HG02610 (cell line): ENCODE measurements around the gene COL4A2.

Source experiments
- ATAC-seq: cut with Tn5 transposase; IDR thresholded peaks from one replicate; pipeline ENCODE4 v1.9.1; 2021; ENCODE audit warnings: mild to moderate bottlenecking, moderate library complexity; ENCODE audit not compliant: unreplicated experiment

The COL4A2 gene

DNA sequence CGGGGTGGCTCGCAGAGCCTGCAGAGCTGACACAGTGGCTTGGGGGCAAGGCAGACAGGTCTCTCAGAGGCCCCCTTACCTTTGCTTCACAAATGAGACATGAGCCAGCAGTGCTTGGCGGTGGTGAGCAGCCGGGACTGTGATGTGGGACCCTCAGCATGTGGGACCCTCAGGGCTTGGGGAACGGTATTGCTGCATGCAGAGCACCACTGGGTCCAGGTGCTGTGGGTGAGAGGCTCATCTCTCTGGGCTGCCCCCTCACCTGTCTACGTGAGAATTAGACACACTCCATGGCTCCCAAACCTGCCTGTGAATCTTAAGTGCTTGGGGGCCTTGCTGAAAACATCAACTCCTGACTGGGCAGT lies 106.6 kb downstream of the COL4A2 start:
- ATAC-seq: no peak

DNA sequence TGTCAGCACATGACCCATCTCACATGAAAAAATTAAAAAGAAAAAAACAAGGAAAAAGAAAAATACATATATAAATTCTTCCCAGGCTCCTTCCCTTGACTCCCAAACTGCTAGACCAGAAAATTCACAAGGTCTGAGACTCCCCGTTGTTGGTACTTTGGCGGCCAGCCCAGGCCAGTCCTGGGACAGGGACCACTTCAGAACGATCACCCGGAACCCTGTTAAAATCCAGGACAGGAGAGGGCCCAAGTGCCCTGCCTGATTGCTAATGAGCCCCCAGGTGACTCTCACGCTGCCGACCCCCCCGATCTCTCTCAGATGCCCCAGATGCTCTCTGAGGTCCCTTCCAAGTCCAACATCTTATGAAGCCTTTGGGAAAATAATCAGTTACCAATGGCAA lies 107.2 kb downstream of the COL4A2 start:
- no peak for ATAC-seq

- no peak for ATAC-seq
Observed at GRCh38 chr13:110414931-110415330, 107.8 kb downstream of the COL4A2 start.

DNA sequence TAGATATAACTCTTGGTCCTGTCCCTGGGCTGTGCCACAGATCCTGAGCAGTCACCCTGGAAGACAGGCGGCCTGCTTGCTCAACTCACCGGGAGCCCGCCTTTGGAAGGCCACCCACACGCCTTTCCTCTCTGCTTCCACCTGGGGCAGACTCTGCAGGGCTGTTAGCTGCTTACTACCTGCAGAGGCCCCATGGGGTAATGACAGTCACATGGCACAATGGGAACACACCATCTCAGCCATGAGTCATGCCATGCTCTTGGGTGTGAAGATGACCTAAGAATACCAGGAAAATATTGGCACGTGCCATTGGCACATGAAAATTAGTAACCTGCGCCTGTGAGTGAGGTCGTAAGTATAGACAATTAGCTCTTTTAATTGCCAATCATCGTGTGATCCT lies 108.6 kb downstream of the COL4A2 start:
- ATAC-seq: no peak

- no peak for ATAC-seq
Observed at GRCh38 chr13:110416131-110417025, 109.3 kb downstream of the COL4A2 start.

- peak; percentile 25 for ATAC-seq
Observed at GRCh38 chr13:110418944-110419343, 111.9 kb downstream of the COL4A2 start.

DNA sequence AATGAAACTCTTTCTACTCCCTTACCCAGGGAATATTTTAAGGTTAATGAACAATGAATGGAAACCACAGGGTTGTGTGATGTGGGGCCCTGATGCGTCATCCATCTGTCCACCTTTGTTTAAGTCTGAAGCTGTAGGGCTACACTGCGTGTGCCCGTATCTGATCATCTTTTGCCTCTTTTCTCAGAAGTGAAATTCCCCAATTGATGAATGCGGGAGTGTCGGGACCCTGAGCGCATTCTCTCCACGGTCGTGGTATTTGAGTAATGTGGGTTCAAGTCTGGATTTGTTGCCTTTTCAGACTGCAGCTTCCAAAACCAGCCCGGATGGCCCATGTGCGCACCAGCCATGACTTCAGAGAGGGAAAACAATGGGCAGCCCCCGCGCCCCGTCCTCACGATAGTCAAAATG lies 112.3 kb downstream of the COL4A2 start:
- peak; percentile 59 for ATAC-seq

GRCh38 chr13:110419946-110420345 lies 112.9 kb downstream of the COL4A2 start:
- no peak for ATAC-seq

DNA sequence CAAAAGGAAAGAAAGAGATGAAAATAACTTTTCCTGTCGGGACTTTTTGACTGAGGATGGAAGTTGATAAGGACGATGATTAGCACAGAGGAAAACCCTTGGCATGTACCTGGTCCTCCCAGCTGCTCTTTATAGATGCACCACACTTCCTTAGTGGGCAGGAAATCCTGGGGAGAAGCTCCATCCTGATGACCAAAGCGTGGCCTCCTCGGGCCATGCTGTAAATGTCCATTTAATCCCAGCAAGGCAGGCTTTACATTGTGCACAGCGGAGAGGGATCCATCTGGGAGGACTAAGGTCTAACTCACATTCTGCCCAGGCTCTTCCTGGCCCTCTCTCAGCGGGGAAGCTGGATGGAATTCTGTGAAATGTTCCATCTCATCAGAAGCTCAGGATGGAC lies 113.5 kb downstream of the COL4A2 start:
- no peak for ATAC-seq

- ATAC-seq: no peak
Observed at GRCh38 chr13:110421061-110421460, 114.0 kb downstream of the COL4A2 start.

DNA sequence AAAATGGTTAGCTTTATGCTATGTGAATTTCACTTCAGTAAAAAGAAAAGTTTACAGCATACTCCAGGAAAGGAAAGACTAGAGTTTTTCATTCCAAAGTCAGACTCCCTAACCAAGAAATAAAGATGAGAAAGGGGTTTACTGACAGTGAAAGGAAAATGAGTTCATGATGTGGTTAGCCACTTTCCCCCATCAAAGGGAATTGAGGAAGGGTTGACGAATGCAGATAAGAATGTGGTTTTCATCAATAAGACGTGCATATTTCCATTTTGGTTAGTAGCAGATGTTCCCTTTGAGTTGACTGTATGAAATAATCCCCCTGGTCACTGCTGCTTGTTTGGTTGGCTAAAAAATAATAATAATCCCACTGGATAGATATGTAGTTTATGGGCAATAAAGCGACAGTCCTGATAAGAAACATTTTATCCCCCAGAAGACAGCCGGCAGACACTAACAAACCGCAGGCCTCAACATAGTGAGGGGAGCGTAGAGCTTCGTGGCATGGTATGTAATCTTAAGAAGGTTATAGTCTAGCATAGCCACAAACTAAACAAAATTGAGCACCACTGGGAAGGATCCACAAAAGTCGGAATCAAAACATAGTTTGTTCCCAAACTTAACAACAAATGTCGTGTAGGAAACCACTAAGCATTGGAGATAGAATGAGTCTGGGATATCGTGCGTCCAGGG lies 114.8 kb downstream of the COL4A2 start:
- ATAC-seq: no peak

DNA sequence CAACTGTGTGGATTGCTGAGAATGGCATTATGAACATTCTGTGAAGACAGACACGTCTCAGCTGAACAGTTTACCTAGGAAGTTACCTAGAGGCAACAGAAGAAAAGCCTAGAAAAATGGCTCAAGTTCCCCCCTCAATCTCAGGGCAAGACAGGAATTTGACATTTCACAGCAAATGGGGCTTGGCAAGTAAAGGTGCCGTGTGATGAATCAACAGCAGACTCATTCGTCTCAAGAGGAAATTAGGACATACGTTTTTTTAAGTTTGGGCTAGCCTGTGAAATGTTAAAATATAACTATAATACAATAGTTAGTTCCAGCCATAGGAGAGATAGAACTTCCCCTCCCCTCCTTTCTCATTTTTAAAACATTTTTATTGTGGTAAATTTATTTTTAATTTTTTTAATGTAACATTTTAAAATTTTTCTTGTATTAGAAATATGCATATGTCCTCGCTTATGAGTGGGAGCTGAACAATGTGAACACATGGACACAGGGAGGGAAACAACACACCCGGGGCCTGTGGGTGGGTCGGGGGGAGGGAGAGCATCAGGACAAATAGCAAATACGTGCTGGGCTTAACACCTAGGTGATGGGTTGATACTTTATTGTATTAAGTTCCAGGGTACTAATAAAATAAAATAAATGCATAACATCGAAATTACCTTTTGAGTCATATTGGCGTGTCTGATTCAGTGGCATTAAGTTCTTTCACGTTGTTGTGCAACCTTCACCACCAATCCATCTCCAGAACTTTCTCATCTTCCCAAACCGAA lies 116.0 kb downstream of the COL4A2 start:
- ATAC-seq: no peak

DNA sequence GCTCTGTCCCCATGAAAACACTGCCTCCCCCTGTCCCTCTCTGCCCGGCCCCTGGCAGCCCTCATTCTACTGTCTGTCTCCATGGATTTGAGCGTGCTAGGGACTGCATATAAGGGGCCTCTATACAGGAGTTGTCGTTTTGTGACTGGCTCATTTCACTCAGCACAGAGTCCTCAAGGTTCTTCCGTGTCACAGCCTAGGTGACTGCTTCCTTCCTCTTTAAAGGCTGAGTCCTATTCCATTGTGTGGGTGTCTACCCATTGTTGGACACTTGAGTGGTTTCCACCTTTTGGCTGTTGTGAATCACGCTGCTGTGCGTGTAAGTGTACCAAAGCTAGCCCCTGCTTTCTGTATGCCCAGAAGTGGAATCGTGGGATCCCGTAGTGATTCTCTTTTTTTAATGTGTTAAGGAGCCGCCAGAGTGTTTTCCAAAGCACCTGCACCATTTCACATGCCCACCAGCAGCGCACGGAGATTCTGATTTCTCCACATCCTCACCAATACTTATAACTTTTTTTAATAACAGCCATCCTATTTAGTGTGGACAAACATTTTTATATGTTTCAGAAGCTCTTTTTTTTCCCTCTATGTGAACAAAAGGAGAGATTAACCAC lies 116.7 kb downstream of the COL4A2 start:
- no peak for ATAC-seq

DNA sequence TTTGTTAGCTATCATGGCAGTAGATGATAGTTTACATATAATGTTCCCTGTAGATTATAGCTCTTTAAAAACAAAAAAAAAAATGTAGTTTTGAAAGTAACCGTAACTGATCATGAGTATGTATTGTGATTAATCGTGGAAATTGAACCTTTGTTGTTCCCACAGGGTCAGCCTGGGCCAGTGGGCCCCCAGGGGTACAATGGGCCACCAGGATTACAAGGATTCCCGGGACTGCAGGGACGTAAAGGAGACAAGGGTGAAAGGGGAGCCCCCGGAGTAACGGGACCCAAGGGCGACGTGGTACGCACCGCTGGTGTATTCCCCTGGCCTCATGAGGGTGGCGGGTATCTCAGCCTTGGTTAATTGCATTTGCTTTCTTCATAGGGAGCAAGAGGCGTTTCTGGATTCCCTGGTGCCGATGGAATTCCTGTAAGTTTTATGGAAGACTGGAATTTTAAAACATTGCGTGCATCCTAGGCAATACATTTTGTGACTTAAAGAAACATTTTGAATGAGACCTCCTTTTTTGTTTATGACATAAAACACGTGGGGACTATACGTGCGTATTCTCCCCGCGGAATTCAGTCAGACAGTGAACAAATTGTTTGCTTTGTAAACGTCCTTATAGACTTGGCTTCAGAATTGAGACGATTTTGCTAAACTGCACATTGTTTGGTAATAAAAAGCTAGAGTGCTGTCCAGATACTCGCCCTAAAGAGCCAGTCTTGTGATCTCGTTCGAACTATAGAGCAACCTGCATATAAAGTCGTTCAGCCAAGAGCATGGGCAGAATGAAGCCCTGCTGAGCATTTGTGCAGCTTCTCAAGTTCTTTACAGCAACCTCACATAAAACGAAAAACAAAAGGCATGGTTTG lies 117.7 kb downstream of the COL4A2 start:
- ATAC-seq: no peak

- ATAC-seq: no peak
Observed at GRCh38 chr13:110425444-110425780, 118.3 kb downstream of the COL4A2 start.

- ATAC-seq: no peak
Observed at GRCh38 chr13:110426735-110427134, 119.7 kb downstream of the COL4A2 start.

DNA sequence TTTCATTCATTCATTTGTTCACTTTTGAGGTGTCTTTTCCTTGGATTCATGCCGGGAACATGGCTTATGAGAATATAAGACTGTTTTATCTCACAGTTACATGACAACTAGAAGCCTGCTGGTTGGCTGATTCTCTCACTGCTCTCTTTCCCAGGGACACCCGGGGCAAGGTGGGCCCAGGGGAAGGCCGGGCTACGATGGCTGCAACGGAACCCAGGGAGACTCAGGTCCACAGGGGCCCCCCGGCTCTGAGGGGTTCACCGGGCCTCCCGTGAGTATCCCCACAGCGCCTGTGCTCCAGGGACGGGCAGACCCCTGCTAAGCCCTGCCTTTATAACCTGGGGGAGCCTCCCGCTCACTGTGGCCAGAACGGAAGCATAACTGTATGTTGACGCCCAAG lies 121.2 kb downstream of the COL4A2 start:
- ATAC-seq: no peak

DNA sequence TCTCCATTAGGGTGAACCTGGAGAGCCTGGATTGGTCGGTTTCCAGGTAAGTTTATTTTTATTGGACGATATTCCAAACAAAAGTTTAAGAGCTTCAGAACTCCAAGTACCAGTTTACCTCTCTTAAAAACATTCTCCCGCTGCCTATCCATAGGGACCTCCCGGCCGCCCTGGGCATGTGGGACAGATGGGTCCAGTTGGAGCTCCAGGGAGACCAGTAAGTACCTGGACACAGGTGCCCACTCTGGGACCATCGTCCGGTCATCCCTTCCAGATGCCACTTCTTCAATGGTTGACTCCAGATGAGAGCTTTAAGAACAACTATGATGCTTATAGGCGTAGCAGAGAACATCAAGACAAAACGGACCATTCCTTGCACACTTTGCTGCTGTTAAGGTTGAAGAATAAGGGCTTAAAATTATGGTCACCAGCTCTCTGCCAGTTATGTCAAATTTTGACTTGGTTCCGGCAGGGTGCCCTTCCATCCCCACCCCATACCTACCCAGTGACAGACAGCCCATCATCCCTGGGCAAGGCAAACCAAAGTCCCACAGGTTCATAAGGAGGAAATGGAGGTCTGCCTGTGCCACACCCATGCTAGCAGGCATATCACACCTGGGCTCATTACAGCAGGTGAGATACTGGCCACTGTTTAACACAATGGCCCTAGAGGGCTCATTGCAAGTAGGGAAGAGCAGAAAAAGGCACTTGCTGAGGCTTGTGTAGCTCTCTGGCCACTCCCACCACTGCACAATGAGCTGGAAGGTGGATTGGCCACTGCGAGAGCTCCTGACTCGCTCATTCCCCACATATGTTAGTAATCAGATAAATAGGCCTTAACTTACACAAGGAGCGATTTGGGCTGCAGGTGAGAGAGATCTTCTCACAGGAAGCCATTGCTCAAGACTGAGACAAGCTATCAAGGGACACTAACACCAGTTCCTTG lies 123.6 kb downstream of the COL4A2 start:
- no peak for ATAC-seq
